GM19324 (cell line): ENCODE data around the gene LONP2.
"Not testable (repeated sequence)": the region's sequence is repeated elsewhere in the genome, so short reads cannot be mapped to it uniquely, and the experiment has no call there.

Experiments
- ATAC-seq: cut with Tn5 transposase; IDR thresholded peaks from one replicate; pipeline ENCODE4 v1.9.1; 2021; ENCODE audit warnings: mild to moderate bottlenecking, moderate library complexity; ENCODE audit not compliant: unreplicated experiment, low FRiP score

LONP2 gene

DNA sequence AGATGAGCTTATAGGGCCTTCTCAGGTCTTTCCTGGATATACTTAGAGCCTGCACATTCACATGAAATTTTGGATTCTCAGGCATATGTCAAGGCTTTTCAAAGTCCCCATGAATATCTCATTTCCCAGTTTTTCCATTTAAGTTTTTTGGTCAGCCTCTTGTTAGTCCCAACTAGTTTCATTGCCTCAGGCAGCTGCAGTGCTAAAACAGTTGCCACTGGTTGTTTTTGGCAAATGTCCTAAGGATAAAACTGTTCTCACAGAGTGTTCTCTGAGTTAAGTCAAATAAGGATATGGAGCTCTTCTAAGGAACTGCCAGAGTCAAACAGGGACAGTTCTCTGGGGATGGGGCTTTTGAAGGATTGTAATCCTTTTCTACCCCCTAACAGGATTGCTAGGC is 43.1 kb downstream of the LONP2 start:
- no peak for ATAC-seq

DNA sequence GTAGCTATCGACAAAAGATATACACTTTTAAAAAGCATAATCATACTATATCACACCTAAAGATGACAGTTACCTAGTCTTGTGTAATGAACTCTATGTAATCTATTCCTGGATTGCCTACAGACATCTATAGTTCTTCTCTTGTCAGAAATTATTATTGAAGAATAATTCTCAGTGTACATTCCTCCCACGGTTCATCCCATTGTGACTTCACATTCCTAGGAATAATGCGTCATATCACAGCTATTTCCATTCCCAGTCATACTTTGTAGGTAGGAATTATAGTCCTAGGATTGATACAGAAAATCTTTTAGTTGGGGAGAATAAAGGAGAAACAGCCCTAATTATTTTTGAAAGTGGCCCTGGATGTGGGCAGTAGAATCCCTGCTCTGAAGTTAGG is 47.2 kb downstream of the LONP2 start:
- no peak for ATAC-seq

DNA sequence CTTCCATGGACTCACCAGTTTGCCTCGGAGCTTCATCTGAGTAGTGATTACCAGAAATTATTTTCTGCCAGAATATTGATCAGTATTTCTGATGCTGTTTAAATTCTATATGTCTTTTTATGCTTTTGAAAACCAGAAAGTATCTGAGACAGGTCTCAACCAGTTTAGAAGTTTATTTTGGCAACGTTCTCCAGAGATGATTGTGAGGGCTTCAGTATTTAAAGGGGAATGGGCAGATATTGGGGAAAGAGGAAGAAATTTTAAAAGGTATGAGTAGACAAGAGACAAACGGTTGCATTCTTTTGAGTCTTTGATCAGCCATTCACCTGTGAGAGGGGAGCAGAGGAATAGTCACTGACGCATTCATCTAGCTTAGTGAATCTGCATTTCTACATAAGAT is 47.7 kb downstream of the LONP2 start:
- no peak for ATAC-seq

DNA sequence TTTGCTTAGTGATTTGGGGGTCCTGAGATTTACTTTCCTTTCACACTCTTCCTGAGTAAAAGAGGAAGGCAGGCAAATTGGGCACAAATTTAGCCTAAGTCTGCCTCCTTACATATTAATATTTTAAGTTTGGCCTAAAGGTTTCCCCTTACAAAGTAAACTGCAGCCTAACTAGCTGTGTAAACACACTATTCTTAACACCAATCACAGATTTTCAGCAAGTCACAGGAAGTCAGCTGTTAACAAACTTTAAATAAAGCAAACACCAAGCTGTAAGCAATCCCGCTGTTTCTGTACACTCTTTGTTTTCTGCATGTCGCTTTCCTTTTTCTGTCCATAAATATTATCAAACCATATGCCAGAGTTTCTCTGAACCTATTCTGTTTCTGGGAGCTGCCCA is 48.4 kb downstream of the LONP2 start:
- no peak for ATAC-seq

DNA sequence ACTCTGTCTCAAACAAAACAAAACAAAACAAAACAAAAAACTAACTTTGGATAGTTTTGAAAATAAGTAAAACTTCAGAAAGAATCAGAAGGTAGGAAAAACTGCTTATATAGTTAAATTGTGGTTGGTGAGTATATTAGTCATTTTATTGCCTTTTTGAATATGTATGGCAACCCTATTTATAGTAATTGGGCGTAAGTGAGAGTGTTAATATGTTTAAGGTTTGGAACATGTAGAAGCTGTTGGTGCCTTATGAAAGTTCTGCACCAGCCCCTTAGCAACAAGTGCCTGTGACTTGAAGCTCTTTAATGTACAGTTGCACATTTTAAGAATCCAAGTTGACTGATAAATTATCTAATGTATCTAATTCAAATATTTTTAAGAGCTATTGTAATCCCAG is 50.6 kb downstream of the LONP2 start:
- ATAC-seq = no peak

DNA sequence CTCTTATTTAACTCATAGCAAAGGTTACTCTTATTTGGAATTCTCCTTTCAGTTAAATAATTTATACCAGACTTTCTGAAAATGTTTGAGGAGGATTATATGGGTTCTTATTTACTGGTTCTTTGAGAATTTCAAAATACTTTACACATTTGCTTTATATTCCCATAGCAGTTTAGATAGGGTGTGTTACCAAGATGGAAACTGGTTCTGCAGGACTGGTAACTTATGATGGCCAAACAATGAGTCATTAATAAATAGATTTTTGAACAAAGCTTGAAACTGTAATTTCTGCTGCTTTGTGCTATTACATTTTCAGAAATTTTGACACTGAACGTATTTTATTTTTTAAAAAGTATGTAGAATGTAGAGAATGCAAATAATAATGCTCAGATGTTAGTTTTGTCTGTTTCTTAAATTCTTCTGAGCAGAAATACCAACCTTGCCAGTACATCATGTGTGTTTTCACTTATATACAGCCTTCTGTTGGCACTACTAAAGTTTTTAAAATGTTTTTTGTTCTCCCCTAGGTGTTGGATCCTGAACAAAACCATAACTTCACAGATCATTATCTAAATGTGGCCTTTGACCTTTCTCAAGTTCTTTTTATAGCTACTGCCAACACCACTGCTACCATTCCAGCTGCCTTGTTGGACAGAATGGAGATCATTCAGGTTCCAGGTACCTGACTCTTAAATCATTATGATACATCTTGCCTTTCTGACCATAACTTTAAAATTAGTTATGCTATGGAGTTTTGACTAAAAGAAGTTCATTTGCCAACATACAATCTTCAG is 51.6 kb downstream of the LONP2 start:
- no peak for ATAC-seq

DNA sequence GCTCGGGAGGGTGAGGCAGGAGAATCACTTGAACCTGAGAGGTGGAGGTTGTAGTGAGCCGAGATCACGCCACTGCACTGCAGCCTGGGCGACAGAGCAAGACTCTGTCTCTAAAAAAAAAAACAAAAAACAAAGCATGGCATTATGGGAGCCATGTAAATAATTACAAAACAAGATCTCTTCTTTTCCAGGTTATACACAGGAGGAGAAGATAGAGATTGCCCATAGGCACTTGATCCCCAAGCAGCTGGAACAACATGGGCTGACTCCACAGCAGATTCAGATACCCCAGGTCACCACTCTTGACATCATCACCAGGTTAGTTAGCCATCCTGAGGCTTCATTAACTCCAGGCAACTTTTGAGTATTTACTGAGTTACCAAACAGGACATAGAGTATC is 55.4 kb downstream of the LONP2 start:
- ATAC-seq = no peak

DNA sequence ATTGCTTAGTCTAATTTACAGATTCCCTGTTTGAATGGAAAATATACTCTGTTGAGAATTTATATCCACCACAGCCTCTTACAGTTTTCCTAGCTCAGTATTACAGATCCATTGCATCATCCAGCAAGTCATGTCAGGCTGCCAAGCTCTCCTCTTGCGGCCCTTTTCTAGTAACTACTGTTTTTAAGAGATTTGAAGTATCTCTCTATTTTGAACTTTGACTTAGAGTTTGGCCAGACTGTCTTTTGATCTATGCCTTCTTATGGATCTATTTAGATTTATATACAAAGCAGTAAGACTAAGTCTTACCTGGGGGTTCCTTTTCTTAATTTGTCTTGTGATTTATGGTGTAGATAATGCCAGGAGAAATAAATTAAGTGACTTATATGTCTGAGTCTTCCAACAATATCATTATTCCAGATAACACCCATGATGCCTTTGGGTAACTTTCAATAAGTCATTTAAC is 56.3 kb downstream of the LONP2 start:
- no peak for ATAC-seq

DNA sequence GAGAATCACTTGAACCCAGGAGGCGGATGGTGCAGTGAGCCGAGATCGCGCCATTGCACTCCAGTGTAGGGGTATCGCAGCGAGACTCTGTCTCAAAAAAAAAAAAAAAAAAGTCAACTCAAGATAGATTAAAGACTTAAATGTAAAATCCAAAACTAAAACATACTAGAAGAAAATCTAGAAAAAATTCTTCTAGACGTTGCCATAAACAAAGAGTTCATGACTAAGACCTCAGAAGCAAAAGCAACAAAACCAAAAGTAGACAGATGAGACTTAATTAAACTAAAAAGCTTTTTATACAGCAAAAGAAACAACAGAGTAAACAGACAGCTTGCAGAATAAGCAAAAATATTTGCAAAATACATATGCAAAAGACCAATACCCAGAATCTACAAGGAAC is 64.4 kb downstream of the LONP2 start:
- no peak for ATAC-seq

DNA sequence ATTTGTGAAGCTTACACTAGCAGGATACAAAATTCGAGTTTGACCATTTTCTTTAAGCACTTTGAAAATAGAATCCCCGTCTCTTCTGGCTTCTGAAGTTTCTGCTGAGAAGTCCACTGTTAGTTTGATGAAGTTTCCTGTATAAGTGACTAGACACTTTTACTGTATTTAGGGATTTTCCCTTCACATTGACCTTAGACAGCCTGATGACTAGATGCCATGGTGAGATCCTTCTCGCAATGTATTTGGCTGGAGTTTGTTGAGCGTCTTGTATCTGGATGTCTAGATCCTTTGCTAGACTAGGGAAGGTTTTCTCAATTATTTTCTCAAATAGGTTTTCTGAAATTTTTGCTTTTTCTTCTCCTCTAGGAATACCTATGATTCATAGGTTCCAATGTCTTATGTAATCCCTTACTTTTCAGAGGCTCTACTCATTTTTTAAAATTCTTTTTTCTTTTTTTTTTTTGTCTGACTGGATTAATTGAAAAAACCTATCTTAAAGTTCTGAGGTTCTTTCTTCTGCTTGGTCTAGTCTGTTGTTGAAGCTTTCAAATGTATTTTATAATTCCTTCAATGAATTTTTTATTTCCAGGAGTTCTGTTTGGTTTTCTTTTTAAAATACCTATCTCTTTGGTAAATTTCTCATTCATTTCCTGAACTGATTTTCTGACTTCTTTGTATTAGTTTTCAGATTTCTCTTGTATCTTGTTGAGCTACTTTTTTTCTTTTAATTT is 67.0 kb downstream of the LONP2 start:
- no peak for ATAC-seq

DNA sequence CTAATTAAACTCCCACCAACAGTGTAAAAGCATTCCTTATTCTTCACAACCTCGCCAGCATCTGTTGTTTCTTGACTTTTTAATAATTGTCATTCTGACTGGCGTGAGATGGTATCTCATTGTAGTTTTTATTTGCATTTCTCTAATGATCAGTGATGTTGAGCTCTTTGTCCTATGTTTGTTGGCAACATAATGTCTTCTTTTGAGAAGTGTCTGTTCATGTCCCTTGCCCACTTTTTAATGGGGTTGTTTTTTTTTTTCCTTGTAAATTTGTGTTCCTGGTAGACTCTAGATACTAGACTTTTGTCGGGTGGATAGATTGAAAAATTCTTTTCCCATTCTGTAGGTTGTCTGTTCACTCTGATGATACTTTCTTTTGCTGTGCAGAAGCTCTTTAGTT is 69.8 kb downstream of the LONP2 start:
- not testable (repeated sequence) for ATAC-seq

DNA sequence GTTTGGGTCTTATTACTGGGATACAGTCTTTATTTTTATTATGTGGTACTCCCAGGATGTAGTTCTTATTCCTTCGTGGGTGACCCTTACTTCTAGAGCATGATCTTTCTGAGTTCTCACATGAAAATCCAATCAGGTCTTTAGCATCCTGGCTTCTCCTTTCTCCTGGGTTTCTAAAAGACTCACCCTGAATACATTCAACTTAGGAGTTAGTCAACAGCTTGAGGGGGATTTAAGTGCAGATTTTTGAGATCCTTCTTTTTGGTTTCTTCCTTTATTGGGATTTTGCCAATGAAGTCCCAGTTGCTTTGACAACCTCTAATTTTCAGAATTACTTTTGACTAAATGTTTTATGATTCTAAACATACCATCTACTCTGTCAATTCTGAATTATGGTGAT is 72.9 kb downstream of the LONP2 start:
- ATAC-seq = no peak

DNA sequence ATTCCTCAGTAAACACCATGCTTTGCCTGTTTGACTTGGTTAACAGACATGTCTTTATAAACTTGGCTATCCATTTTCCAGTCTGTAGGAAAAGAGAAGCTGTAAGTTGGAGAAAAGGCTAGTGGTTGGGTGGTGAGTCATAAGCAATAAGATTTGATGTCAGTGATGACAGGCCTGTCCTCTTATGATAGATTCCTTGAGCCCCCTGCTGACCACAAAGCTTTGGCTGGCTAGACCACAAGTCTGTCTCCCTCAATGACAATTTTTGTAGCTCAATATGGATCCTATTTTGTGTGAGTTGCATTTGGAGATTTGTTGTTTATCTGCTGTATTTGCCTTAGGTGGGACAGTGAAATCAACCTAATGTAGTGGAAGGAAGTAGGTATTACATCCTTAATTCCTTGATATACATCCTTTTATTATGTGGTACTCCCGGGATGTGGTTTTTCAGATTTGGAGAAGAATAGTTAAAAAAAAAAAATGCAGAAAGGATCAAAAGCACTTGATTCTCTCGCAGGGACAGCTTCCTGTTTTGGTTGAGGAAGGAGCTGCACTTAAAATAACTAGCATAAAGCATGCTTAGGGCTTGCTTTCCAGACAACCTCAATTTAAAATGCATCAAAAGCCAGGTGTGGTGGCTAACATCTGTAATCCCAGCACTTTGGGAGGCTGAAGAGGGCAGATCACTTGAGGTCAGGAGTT is 73.7 kb downstream of the LONP2 start:
- no peak for ATAC-seq

DNA sequence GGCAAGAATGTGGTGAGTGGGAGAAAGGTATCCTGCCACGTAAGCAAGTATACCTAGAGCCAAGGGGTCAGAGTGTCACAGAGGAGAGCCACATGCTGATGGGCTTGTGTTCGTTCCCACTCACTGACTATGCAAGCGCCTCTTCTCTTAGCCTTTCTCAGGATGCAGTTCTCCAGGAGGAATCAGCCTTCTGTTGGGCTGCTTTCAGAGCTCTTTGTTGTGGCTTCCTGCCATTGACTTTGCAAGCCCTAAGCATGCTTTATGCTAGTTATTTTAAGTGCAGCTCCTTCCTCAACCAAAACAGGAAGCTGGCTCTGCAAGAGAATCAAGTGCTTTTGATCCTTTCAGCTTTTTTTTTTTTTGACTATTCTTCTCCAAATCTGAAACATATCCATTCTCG is 74.5 kb downstream of the LONP2 start:
- no peak for ATAC-seq

DNA sequence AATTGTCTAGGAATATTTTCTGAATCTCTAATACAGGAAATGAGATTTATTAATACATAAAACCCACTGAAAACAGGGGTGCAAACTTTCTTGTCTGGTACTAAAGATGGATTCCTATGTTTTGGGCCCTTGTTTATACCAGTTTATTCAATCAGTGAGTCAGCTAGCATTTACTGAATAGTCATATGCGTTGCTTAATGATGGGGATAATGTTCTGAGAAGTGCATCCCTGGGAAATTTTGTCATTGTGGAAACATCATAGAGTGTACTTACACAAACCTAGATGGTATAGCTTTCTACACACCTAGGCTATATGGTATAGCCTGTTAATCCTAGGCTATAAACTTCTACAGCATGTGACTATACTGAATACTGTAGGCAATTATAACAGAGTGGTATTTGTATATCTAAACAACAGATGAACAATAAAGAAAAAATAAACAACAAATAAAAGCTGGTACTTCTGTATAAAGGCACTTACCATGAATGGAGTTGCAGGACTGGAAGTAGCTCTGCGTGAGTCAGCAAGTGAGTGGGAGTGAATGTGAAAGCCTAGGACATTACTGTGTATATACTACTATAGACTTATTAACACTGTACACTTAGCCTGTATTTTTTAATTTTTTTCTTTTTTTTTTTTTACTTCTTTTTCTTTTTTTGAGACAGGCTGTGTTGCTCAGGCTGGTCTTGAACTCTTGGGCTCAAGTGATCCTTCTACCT is 77.4 kb downstream of the LONP2 start:
- no peak for ATAC-seq

DNA sequence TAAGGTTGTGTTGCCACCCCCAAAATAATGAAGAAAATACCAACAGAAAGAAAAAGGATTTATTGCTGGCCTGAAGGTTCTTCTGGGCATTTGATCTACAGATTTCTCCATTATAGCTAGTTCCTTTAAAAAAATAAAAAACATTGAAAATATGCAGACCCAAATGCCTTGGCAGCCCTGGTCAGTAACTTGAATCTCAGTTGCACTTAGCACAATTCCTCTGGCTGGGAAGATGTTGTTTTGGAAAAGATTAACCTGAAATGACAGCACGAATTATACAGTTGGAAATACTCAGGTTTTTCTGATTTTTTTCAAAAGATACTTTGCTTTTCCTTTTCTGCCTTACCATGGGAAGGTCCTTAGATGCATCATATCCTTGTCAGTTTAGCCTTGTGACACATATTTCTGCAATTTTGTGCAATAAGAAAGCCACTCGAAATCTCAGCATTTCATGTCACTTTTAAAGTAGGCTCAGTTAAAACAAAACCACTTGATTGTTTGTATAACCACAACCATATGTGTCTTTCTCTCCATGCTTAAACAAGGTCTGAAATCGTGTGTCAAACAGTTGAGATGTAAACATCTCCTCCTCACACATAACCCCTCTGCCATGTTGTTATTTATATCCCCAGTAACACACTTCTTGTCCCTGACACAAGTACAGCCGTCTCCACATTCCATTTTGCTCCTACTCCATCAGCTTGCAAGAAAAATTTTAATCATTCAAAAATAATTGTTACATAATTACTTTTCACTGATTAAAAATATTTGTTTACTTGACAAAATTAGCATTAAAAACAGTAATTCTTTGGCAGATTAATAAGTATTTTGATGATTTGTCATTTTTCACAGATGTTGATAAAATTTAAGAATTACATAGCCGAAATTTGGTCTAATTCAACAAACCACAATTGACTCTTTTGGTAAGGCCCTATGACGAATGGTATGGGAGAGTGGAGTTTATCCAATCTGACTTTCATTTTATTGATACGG is 80.0 kb downstream of the LONP2 start:
- no peak for ATAC-seq

DNA sequence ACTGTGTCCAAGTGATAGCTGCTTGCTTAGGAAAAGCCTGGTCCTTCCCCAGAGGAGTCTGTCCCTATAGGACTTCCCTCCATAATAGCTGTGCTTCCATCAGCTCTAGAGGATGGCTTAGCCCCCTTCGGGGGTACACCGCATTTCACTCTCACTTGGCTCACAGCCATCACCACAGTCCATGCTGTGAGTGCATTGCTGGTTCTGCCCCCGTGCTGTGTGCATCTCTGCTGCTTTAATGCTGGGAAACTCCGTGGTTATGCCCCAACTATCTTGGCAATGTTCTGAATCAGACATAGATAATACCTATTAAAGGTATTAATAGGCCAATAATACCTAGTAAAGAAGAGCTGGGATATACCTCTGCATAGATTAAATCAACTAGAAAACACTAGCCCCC is 82.8 kb downstream of the LONP2 start:
- ATAC-seq = no peak

DNA sequence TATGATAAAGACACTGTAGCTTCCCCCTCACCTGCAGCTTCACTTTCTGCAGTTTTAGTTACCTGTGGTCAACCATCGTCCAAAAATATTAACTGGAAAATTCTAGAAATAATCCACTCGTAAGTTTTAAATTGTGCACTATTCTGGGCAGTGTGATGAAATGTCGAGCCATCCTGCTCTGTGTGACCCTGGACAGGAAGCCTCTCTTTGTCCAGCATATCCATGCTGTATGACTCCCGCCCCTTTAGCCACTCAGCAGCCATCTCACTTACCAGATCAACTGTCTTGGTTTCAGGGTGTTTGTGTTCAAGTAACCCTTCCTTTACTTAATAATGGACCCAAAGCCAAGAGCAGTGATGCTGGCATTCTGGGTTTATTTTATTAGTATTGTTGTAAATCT is 85.0 kb downstream of the LONP2 start:
- ATAC-seq = no peak

DNA sequence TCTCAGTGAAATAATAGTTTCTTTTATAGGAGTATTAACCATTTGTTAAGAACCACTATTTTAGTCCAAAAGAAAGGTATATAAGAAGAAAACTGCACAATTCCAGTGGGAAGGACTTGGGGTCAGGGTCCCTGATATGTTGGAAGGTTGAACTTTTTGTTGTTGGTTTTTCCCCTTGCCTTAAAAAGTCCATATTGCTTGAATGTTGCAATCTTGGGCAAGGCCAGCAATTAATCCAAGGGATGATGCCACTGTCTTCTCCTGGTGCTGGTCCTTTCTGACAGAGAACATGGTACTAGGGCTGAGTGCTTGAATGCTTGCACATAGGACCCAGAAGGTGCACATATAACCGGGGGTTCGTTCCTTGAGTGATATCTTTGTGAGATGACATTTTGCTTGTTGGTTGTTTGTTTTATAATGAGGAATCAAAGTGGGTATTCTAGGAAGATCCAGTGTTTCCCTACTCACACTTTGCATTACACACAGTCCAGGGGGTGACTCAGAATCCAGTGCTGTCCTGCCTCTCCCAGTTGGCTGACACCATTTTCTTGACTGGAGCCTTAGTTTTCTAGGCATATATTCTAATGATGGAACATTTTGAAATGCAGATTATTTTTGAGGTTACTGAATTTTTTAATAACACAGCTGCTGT is 86.2 kb downstream of the LONP2 start:
- no peak for ATAC-seq
